Keratinocyte (primary cell): ENCODE results near the gene PIPOX. TPM values are rescaled to one million over a fixed set of nuclear protein-coding genes. Genes with fewer than 3 reads are reported as not detected.

Experiments
- DNase-seq: peaks from one replicate; pipeline ENCODE4 v3.0.0-alpha.2; 2011; ENCODE audit warnings: low read depth, missing footprints, low spot score
- FAIRE-seq: peaks from 2 replicates; lab custom pipeline; 2011; peaks lifted over from hg19 to GRCh38; lab: Jason Lieb, UNC
- H2AFZ ChIP-seq: 2 replicates; pipeline ENCODE4 v1.6.0; 2012; ENCODE audit warnings: low read length, control low read depth, inconsistent platforms; ENCODE audit not compliant: control insufficient read depth
- H3K27ac ChIP-seq: 2 replicates; pipeline ENCODE4 v1.5.1; 2011; ENCODE audit warnings: low read length; ENCODE audit not compliant: control insufficient read depth, insufficient read depth
- H3K27me3 ChIP-seq: 3 replicates; pipeline ENCODE4 v1.6.0; 2011; ENCODE audit warnings: low read length; ENCODE audit not compliant: control insufficient read depth, insufficient read depth; ENCODE audit errors: extremely low read depth
- H3K36me3 ChIP-seq, 2 experiments: 2 replicates in 1 of 2; 3 replicates in 1 of 2; pipeline ENCODE4 v1.5.1; 2011; ENCODE audit warnings: low read length in 2 of 2, mild to moderate bottlenecking in 1 of 2; ENCODE audit not compliant: control insufficient read depth in 2 of 2, insufficient read depth in 2 of 2; ENCODE audit errors: extremely low read depth in 1 of 2
- H3K4me1 ChIP-seq: 3 replicates; pipeline ENCODE4 v1.5.1; 2011; ENCODE audit warnings: low read length; ENCODE audit not compliant: control insufficient read depth, insufficient read depth; ENCODE audit errors: extremely low read depth
- H3K4me2 ChIP-seq: 3 replicates; pipeline ENCODE4 v1.6.0; 2011; ENCODE audit warnings: low read depth, low read length; ENCODE audit not compliant: control insufficient read depth, insufficient read depth; ENCODE audit errors: extremely low read depth
- H3K4me3 ChIP-seq, 3 experiments: fragments of 200-600 bp in 1 of 3; sonication (generic) in 1 of 3; 2 replicates in 2 of 3; 3 replicates in 1 of 3; pipeline ENCODE4 v1.5.1; 2011 to 2016; ENCODE audit warnings: low read length in 3 of 3, mild to moderate bottlenecking in 3 of 3, control low read depth in 2 of 3, inconsistent platforms in 1 of 3, low read depth in 1 of 3, mixed read lengths in 1 of 3, mixed run types in 1 of 3, moderate library complexity in 1 of 3; ENCODE audit not compliant: control insufficient read depth in 2 of 3, insufficient read depth in 2 of 3; ENCODE audit errors: extremely low read depth in 1 of 3
- H3K79me2 ChIP-seq: 2 replicates; pipeline ENCODE4 v1.6.0; 2012; ENCODE audit warnings: low read length; ENCODE audit not compliant: control insufficient read depth, insufficient read depth
- H3K9ac ChIP-seq: 3 replicates; pipeline ENCODE4 v1.6.0; 2011; ENCODE audit warnings: low read length; ENCODE audit not compliant: control insufficient read depth, insufficient read depth; ENCODE audit errors: extremely low read depth
- H3K9me1 ChIP-seq: 3 replicates; pipeline ENCODE4 v1.6.0; 2011; ENCODE audit warnings: low read length; ENCODE audit not compliant: control insufficient read depth, insufficient read depth; ENCODE audit errors: extremely low read depth
- H3K9me3 ChIP-seq: 2 replicates; pipeline ENCODE4 v1.5.1; 2012; ENCODE audit warnings: low read depth, low read length; ENCODE audit not compliant: control insufficient read depth
- H4K20me1 ChIP-seq: 3 replicates; pipeline ENCODE4 v1.6.0; 2011; ENCODE audit warnings: low read length; ENCODE audit not compliant: control insufficient read depth, insufficient read depth; ENCODE audit errors: extremely low read depth
- EZH2 ChIP-seq: IDR thresholded peaks from one replicate; pipeline ENCODE4 v1.6.1; 2012; ENCODE audit warnings: inconsistent platforms, mild to moderate bottlenecking, low read length, moderate library complexity
- dilution Hi-C: fragments of 300-500 bp; cut with MboI; formaldehyde crosslinking; loops from one replicate; pipeline ENCODE4 v1.7.0; 2020; ENCODE audit warnings: low sequenced_read_pairs; ENCODE audit not compliant: extremely low pct_ligation_motif_present
- polyA plus RNA-seq, 5 experiments: library from polyadenylated mRNA; depleted of rRNA in 3 of 5; stranded (reverse) in 3 of 5; stranded (forward) in 1 of 5; unstranded in 1 of 5; fragments of >200 nt; gene quantifications; 1 replicate in 1 of 5; 2 replicates in 3 of 5; 3 replicates in 1 of 5; pipeline versions ENCODE4 v1.2.1 to v1.2.3, GENCODE V29; 2011 to 2012; ENCODE audit warnings: missing spikeins in 2 of 5, low read depth in 1 of 5, low replicate concordance in 1 of 5
- TF ChIP-seq, protein P1 (sequence below), 3 experiments: IDR thresholded peaks in 1 of 3; conservative IDR thresholded peaks in 1 of 3; optimal IDR thresholded peaks in 1 of 3; 2 replicates in 2 of 3; 3 replicates in 1 of 3; pipeline versions ENCODE3 to v1.5.1; 2011; ENCODE audit warnings: low read length in 3 of 3, mild to moderate bottlenecking in 3 of 3, moderate library complexity in 2 of 3, control low read depth in 1 of 3, inconsistent platforms in 1 of 3; ENCODE audit not compliant: insufficient read depth in 2 of 3; ENCODE audit errors: extremely low read depth in 1 of 3

Gene PIPOX
- polyA plus RNA-seq, 1 donor (not counting 4 experiments of a cell fraction or from before 2014, with no cell fraction given) = not detected

- no peaks in the 10 kb centered on the region for H3K27me3 ChIP-seq
- no peaks in the 10 kb centered on the region for H3K9me3 ChIP-seq
- H3K9me1 ChIP-seq = peaks cover 2% of the 10 kb centered on the region
- TF ChIP-seq EZH2 = no peak
- TF ChIP-seq, protein P1, sequence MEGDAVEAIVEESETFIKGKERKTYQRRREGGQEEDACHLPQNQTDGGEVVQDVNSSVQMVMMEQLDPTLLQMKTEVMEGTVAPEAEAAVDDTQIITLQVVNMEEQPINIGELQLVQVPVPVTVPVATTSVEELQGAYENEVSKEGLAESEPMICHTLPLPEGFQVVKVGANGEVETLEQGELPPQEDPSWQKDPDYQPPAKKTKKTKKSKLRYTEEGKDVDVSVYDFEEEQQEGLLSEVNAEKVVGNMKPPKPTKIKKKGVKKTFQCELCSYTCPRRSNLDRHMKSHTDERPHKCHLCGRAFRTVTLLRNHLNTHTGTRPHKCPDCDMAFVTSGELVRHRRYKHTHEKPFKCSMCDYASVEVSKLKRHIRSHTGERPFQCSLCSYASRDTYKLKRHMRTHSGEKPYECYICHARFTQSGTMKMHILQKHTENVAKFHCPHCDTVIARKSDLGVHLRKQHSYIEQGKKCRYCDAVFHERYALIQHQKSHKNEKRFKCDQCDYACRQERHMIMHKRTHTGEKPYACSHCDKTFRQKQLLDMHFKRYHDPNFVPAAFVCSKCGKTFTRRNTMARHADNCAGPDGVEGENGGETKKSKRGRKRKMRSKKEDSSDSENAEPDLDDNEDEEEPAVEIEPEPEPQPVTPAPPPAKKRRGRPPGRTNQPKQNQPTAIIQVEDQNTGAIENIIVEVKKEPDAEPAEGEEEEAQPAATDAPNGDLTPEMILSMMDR (optimal IDR thresholded peaks at IDR 0.05 in 1 of 3, IDR thresholded peaks at IDR 0.05 in 1 of 3, conservative IDR thresholded peaks at IDR 0.05 in 1 of 3; ENCODE audit: extremely low read depth in 1 of 3, insufficient read depth in 2 of 3, low read length in 3 of 3) = no peak
- dilution Hi-C loops = no loop called here
- no peak overlapping the region for H3K27ac ChIP-seq
- H3K9ac ChIP-seq = no peak overlapping the region
- no peak for FAIRE-seq
- H3K79me2 ChIP-seq = no peaks in the 10 kb centered on the region
- no peaks in the 10 kb centered on the region for H3K4me1 ChIP-seq
- H2AFZ ChIP-seq = no peak overlapping the region
- H3K4me3 ChIP-seq = no peak overlapping the region
- DNase-seq = no peak
- H3K4me2 ChIP-seq = no peak overlapping the region
- H4K20me1 ChIP-seq = no peaks in the 10 kb centered on the region
- H3K36me3 ChIP-seq = peaks cover 14 to 26% of the 10 kb centered on the region in 2 experiments
Measured at GRCh38 chr17:29078183-29079045, 35.5 kb downstream of the PIPOX start.

GRCh38 chr17:29079433-29079832 is 36.5 kb downstream of the PIPOX start:
- H3K36me3 ChIP-seq = peaks cover 23 to 28% of the 10 kb centered on the region in 2 experiments

More at GRCh38 chr17:29079433-29079832, 36.5 kb downstream of the PIPOX start:
- Histone ChIP-seq H3K4me3 (no peak overlapping the region), H3K9ac (no peak overlapping the region), H3K27me3 (no peaks in the 10 kb centered on the region), H2AFZ (no peak overlapping the region), H3K79me2 (no peaks in the 10 kb centered on the region), H4K20me1 (no peaks in the 10 kb centered on the region), H3K4me1 (no peaks in the 10 kb centered on the region), H3K4me2 (no peak overlapping the region), H3K27ac (no peak overlapping the region), H3K9me3 (no peaks in the 10 kb centered on the region), H3K9me1 (peaks cover 2% of the 10 kb centered on the region)
- DNase-seq = no peak
- FAIRE-seq = no peak
- dilution Hi-C loops = no loop called here
- TF ChIP-seq, protein P1 (optimal IDR thresholded peaks at IDR 0.05 in 1 of 3, IDR thresholded peaks at IDR 0.05 in 1 of 3, conservative IDR thresholded peaks at IDR 0.05 in 1 of 3; ENCODE audit: extremely low read depth in 1 of 3, insufficient read depth in 2 of 3, low read length in 3 of 3) = no peak
- no peak for TF ChIP-seq EZH2
